Peyer's patch (tissue), 4 donors: ENCODE measurements around the gene GMPS.

Source experiments
- POLR2A ChIP-seq, 2 donors: fragments of 450-650 bp; IDR thresholded peaks; one replicate each; pipeline ENCODE4 v1.5.1; 2017; ENCODE audit warnings: antibody characterized with exemption in 2 of 2, mild to moderate bottlenecking in 2 of 2, moderate library complexity in 2 of 2
- TF ChIP-seq, protein P1 (sequence below), 6 experiments: fragments of 450-650 bp in 4 of 6; fragments of 200-600 bp in 2 of 6; sonication (generic) in 1 of 6; IDR thresholded peaks; one replicate each; pipeline ENCODE4 v1.5.1; 2017 to 2019; ENCODE audit warnings: antibody characterized with exemption in 6 of 6, mild to moderate bottlenecking in 3 of 6, moderate library complexity in 1 of 6

DNA sequence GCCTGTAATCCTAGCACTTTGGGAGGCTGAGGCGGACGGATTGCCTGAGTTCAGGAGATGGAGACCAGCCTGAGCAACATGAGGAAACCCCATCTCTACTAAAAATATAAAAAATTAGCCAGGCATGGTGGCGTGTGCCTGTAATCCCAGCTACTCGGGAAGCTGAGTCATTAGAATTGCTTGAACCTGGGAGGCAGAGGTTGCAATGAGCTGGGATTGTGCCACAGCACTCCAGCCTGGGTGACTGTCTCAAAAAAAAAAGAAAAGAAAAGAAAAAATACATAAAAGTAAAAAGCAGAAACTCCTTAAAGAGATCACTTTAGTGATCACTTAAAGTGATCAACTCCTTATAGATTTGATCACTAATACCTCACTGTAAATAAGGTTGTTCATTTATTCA, 78.0 kb downstream of the GMPS start:
- TF ChIP-seq, protein P1, sequence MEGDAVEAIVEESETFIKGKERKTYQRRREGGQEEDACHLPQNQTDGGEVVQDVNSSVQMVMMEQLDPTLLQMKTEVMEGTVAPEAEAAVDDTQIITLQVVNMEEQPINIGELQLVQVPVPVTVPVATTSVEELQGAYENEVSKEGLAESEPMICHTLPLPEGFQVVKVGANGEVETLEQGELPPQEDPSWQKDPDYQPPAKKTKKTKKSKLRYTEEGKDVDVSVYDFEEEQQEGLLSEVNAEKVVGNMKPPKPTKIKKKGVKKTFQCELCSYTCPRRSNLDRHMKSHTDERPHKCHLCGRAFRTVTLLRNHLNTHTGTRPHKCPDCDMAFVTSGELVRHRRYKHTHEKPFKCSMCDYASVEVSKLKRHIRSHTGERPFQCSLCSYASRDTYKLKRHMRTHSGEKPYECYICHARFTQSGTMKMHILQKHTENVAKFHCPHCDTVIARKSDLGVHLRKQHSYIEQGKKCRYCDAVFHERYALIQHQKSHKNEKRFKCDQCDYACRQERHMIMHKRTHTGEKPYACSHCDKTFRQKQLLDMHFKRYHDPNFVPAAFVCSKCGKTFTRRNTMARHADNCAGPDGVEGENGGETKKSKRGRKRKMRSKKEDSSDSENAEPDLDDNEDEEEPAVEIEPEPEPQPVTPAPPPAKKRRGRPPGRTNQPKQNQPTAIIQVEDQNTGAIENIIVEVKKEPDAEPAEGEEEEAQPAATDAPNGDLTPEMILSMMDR (IDR thresholded peaks at IDR 0.05): no peak
- no peak for TF ChIP-seq POLR2A (IDR thresholded peaks at IDR 0.05)
